ENCODE results near the gene CD48.

The CD48 gene

DNA sequence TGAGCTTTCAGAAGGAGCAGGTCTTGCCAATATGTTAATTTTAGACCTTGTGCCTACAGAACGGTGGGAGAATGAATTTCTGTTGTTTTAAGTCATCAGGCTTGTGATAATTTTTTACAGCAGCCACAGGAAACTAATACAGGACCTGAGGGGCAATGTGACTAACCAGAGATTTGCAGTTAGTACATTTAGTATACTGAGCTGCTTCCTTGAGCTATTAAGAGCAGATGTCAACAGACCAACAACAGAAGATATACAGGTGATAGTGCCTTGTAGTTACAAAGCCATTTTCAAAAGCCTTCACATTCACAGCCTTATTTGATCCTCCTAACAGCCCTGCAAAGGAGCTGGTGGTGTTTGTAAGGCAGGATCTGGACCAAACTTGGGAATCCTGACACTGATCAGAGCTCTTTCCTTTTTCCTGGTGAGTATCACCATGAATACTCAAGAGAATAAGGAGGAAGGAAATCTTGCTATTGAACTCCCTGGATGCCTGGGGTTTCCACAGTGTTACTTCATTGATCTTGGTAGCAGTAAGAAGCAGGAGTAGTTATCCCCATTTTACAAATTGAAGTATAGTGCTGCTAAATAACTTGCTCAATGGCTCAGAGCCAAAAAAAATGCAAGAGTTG is 60.1 kb downstream of the CD48 start:
- no peak for DNase-seq

DNA sequence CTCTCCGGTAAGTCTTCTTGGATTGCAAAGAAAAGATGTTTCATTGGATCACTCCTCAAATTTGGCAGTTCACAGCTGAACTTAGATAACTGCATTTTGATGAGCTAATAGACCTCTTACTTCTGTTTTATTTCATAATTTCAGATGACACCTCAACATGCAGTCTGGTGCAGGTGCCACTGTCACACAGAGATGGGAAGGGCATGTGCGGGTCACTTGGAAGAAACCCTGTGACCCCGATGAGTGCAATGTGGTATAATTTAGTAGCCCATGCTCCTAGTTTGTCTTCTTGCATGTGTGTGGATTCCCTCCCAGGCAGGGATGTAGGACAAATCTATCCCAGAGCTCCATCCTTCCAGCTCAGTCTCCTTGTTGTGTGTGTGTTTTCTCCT is 64.3 kb downstream of the CD48 start:
- no peak for DNase-seq

DNA sequence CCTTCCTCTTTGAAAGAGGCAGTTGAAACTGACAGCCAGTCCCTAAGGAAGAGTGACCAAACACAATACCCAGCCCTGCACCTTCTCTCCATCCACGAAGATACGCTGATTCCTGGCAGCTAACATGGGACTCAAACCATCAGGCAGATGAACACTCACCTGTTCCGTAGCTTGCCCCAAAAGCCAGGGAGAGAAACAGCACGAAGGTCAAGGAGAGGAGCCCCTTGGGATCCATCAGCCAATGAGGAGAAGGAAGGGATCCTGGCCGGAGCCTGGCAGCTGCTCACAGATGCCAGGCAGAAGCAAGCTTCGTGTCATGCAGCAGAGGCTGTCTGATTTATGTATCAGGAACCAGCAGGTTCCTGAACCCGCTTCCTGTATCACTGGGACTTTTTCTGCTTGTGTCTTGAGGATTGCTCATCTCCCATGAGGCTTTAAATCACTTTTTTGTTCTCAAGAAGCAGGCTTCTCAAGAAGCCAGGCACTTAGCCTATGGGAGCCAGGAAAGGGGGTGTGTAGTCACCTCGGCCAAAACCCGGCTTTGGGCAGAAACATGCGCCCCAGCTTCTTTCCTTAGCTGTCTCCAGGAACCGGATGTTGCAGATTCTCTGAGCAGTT is 64.8 kb downstream of the CD48 start, which contains the start of gene SLAMF1:
Gene SLAMF1 (minus strand): TSS at position 334 of the 618 bp plus-strand sequence. CDS start 99 bp downstream, at position 235.
- peak; percentile 24 for DNase-seq

DNA sequence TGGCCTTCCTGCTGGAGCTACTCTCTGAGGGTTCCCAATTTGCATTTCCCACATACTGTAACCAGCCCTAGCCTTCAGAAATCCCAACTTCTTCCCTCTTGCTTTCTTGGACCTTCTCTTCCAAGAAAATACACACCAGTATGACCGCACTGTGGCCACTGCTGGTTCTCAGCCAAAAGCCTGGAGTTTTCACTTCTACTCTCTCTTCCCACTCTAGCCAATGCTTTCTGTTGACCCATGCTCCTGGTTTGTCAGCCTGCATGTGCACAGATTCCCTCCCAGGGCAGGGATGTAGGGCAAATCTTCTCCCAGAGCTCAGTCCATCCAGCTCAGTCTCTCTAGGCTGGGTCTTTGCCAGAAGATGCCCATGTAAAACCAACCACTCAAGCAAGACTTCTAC is 65.4 kb downstream of the CD48 start:
- DNase-seq: no peak

DNA sequence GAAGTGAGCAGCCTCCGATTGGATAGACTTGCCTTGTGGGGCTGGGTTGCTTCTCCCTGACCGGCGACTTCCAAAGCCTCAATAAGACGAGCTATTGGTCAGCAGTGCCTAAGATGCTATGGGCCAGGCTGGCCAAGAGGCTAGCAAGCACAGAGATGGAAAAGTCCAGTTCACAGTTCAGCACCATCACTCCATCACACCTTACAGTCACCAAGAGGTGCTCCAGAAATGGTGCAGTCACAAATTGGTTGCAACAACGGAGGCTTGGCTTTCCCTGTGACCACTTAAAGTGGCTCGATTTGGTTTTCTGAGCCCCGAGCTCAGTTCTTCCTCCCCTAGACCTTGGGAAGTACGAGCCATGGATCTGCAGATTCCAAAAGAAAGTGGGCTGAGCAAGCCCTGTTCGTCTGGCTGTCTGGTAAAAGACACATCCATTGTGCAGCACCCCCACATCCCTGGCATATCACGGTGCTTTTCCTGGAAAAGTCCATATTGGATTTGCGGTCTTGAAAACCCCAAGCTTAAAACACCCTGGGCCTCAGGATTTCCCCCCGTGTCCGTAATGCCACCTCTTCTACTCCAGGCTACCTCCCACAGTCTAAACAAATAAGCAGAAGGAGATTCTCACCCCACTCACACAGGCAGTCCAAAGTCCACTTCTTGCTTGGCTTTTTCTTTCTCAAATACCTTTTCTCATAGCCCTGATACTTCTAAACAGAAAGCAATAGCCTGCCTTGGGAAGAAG is 66.1 kb downstream of the CD48 start:
- DNase-seq: no peak

DNA sequence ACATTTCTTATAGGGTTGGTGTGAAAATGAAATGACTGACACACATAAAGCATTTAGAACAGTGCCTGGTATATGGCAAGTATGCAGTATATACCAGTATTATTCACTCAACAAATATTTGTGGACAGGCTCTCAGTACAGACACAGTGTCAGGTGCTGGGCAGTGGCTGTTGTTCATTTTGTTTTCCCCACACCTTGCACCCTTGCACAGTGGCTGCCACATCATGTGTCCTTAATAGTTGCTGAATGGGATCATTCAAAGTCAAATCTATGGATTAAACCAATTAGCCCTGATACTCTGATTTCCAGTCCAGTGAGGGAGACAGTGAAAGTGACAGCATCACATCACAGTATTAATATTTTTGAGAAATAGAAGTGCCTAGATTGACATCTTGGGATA is 67.2 kb downstream of the CD48 start:
- no peak for DNase-seq

DNA sequence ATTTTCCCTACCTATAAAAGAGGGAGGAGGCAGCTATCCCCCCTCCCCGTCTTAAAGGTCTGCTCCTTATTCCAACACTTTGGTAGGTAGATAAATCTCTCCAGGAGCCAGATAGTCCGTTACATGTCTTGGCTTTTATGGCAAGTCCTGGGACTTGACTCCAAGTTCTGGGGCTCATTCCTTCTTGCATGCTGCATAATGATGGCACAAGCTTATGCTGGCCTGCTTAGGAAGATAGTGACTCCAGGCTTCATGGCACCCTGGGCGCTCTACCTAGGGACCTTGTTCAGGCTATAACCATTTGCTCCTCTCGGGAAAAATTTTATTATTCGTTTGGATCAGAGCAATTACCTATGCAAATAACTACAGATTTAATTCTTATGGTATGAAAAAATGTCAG is 68.5 kb downstream of the CD48 start:
- DNase-seq: no peak

DNA sequence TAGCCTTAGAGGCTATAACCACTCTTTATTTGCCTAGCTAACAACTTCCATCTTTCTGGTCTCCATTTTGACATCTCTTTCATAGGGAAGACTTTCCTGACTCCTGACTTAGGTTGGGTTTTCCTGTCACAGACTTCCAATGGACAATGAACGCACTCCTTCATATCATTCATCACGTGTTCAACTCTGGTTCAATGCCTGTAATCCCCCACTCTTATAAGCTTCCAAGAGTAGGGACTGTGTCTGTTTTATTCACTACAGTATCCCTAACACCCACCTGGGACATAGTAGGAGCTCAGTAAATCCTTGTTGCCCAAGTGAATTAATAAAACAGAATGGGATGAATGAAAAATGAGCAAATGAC is 69.4 kb downstream of the CD48 start:
- no peak for DNase-seq

DNA sequence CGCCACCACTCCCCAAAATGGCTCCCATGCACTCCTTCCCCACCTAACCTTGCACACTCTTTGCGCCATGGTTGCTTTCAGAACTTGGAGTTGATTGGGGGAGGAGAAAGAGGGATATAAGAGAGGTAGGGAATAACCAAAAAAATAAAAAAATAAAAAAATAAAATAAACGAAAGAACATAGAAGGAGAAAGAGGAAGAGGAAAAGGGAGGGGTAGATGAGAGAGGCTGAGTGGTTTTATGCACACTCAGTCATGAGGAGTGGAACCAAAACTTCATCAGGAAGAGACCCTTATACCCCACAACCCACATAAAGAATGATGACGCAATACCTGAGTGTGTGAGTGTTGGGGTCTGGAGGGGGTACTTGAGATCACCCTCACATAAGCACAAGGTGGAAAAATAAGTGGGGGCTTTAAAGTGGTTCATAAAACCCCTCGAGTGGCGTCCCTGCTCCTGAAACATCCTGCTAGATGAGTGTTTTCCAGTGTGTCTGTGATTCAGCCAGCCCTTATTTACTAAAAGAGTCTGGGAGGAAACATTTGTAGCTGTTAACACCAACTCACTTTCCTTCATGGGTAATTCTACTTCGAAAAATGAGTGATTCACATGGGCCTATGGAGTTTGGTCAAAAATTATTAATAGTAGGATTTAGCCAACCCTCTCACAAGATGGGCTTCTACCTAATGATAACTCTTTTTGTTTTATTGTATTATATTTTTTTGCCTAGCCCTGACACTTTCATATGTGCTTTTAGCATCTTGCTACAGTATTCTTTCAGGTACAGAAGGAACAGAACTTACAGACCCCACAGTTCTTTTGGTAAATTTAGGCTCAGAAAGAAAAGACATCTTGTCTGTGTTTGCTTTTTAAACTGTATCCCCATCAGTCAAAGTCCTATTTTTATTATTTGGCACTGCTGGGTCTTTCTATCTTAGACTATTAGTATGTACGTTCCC is 70.0 kb downstream of the CD48 start:
- DNase-seq: no peak

DNA sequence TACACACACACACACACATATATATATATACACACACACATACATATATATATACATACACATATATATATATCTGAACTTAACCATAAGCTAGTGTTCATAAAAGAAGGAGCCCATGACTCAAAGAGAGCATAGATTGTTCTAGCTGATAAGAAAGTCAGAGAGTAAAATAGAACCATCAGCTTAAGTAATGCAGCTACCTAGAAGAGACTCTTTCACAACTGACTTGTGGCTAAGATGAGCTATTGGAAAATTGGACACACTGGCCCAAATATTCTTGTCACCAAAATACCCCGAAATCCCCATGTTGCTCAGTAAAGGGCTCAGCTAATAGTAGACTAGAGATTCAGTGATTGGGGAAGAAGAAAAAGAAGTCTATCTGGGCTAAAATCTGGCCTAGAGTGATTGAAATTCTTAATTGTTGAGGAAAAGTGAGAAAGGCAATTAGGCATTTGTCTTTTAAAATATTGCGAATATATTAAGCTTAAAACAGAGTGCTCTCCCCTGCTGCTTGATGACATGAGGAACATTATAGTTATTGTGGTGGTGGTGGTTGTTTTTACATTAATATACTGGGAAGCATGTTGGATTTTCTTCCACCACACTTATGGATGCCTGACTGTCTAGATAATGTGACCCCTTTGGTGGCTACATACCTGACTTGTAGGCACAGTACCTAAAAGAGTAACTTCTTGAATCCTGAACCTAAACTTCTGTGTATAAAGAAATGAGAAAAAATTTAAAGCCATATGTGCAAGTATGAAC is 71.1 kb downstream of the CD48 start:
- peak; percentile 21 for DNase-seq

DNA sequence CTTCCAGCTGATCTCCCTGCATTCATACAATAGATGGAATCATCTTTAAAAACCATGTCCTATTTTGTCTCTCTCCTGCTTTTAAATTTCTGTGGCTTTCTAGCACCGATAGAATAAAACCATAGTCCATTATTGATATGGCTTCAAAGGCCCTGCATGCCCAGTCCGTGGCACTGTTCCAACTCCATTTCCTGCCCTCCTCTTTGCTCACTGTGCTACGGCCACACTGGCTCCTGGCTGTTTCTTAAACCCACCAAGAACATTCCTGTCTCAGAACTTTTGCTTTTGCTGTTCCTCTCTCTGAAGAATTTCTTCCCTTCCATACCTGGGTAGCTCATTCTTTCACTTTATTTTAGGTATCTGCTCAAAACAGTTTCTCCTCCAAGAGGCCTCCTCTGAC is 72.0 kb downstream of the CD48 start:
- no peak for DNase-seq

DNA sequence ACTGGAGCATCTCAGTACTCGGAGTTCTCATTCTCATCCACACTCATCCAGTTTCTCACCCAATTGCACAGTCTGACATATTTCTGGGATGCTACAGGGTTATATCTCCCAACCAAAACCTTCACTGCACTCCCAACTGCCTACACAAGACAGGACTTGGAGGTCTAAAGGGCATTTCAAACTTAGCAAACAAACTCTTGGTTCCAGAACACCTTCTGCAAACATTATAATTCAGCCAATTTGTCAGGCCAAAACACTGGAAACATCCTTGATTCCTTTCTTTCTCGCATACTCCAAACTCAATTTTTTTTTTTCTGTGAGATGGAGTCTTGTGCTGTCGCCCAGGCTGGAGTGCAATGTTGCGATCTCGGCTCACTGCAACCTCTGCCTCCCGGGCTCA is 72.7 kb downstream of the CD48 start:
- DNase-seq: no peak

DNA sequence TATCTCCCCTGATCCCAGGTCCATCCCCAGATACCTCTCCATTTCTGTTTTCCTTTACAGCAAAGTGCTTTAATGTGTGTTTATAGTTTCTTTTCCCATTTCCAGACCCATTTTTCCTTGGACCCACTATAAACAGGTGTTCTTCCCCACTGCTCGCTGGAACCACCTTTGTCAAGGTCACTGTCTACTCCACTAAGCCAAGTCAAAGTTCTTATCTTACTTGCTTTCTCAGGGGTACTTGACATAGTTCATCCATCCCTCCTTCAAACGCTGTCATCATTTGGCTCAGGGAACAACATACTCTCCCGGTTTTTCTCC is 73.1 kb downstream of the CD48 start:
- DNase-seq: no peak

DNA sequence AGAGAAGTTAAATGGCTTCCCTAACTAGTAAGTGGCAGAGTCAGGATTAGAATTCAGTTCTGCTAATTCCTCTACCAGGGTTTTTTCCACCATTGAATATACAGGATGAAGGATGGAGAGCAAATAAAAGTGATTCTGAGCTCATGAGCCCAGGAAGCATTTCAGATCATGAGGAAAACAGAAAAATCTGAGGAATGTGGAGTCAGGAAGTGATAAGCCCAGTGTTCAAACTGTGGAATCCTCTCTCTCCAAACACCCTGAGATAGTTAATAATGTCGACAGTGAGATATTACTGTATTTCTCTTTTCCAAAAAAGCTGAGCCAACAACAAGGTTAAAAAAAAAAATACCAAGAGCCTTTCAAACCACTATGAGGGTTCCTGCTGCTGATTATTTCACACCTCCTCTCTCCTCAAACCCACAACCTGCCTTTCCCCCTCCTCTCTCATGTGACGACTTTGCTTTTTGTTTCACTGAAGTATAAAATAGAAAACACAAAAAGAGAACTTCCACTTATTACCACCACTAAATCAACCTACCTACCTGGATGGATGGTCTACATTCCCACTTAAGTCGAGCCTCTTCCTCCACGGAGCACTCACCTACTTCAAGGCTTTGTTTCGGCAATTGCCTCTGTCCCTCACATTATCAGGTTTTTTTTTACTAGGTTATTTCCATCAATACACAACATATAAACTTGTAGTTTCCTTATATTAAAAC is 73.6 kb downstream of the CD48 start:
- peak; percentile 37 for DNase-seq

DNA sequence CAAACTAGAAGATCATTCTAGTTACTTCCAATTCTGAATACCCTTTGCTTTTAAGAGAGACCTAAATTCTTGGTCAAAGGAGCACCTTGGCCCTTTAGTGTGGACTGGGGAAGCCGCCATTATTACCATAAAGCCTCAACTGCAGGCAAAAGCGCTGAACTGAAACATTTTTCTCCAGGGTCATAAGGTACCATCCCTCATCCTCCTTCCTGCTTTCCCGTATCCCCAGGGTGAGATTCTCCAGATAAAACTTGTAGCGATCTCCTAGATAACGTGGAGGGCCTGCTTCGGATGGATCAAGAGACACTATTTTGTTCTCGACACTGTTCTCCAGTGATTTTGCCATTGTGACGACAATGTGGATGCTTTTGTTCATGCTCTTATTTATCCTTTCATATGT is 74.6 kb downstream of the CD48 start:
- DNase-seq: no peak

DNA sequence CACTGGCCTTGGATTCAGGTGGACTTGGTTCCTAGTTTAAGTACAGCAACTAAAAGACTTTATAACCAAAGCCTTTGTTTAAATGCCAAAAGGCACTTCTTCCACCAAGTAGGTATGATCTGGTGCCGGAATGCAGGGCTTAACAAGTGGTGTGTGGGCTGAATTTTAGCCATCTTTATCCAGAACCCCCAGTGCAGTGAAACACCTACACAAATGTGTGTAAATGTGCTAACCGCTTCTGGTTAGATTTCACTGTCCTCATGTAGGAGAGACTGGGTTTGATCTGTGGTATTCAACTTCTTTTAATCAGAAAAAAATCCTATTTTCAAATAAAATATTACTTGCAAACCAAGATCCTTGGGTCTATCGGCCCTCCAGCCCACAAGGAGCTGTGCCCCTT is 75.1 kb downstream of the CD48 start:
- DNase-seq: no peak

DNA sequence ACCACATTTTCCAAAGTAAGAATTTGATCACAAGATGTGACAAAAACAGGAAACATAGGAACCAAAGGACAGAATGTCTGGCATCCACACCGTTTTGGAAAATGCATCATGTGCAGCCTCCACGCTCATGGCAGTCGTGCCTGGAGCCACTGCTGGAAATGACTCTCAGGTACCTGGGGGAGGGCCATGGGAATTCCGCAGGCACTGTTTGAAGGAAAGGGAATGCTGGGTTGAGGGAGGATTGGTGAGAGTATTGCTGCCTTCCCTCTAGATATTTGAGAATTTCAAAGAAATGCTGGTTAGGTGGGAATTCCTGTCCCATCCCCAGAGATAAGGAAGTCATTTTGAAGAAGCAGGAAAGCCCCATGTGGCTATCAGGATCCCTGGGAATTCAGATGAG is 75.5 kb downstream of the CD48 start:
- no peak for DNase-seq

DNA sequence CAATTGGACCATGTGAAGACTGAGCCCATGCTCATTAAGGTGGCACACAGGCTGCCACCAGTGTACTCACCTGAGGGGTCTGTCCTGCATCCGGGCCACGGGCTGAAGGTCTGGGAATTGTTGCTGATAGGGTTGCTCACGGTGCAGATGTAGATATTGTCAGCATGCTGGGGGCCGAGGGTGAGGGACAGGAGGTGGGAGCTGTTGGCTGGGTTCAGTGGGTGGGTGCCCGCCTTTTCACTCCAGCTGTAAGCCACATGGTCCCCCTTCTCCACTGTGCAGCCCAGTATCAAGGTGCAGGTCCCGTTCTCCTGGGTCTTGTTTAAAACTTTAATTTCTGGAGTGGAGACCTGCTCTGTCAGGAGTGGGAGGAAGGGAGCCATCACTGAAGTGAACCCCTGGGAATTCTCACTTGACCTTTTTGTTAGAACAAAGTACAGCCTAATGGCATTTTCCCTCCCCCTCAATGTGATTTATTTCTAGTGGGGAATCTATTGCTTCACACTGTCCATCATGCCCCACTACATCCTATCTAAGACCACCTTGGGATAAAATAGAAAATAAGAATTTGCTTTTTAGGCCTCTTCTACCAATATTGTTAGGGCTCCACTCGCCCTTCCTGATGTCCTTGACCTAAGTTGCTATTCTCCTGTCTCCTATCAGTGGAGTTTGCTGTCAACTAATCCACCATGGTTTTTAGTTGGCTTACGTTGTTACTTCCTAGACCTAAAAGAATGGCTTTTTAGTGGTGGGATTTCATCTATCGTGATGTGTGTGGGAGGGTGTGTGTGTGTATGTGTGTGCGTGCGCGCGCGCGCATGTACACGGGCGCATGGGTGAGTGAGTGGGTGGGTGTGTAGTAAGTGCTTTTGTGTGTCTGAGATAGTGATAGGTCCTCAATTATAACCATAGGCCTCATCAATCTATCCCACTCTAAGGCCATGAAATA is 76.8 kb downstream of the CD48 start:
- DNase-seq: no peak

DNA sequence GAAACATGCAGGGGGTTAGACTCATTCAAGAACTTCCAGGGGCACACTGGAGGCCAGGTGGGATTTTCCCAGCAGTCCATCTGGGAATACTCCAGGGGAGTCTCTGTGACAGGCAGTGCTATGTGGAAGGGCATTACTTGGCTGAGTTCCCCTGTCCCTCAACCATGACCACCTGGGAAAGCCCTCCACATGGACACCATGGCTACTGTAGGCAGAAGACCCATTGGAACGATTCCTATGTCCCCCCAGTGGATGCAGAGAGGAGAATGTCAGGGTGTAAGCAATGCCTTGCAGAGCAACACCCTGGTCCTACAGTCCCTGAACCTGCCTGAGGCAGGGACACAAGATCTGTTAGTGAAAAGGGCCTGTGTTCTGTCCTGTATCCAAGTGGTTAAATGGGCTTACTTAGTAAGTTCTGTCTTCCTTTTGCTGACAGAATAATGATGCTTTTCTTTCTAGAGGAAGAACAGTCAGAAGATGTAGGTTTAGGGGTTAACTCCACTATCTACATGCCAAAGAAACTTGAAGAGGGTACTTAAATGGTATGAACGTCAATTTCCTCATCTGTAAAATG is 78.2 kb downstream of the CD48 start:
- no peak for DNase-seq

DNA sequence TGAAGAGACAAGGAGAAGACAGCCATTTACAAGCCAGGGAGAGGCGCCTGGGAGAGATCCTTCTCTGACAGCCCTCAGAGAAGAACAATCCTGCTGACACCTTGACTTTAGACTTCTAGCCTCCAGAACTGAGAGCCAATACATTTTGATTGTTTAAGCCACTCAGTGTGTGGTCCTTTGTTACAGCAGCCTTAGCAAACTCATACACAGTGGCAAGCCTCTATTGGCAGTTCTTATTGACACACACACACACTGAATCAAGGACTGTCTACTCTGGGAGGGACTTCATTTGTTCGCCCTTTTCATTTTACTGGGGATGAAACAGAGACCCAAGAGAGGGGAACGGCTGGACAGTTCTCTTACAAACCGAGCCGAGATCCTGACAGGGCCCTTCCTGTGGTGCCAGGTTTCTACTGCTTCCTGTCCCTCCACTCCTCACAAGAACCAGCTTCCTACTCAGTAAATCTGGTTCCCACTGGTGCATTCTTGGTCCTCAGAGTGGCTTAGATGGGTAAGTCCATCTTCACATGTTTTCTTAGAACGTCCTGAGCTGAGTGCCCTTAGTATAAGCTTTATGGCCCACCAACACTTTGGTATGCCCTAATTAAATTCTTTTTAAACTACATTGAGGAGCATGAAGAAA is 79.5 kb downstream of the CD48 start:
- DNase-seq: no peak

Data from NK-92 treated with Interleukin-12 subunit alpha and Interleukin-12 subunit beta, amount 100 ng/mL, for 24 hours (cell line).